GM21723 (cell line): ENCODE data around the gene BRD4.

Experiments
- ATAC-seq: cut with Tn5 transposase; IDR thresholded peaks from one replicate; pipeline ENCODE4 v1.9.1; 2021; ENCODE audit warnings: mild to moderate bottlenecking, moderate library complexity; ENCODE audit not compliant: unreplicated experiment

The BRD4 gene

GRCh38 chr19:15250640-15250993 lies 81.7 kb downstream of the BRD4 start:
- ATAC-seq = no peak

DNA sequence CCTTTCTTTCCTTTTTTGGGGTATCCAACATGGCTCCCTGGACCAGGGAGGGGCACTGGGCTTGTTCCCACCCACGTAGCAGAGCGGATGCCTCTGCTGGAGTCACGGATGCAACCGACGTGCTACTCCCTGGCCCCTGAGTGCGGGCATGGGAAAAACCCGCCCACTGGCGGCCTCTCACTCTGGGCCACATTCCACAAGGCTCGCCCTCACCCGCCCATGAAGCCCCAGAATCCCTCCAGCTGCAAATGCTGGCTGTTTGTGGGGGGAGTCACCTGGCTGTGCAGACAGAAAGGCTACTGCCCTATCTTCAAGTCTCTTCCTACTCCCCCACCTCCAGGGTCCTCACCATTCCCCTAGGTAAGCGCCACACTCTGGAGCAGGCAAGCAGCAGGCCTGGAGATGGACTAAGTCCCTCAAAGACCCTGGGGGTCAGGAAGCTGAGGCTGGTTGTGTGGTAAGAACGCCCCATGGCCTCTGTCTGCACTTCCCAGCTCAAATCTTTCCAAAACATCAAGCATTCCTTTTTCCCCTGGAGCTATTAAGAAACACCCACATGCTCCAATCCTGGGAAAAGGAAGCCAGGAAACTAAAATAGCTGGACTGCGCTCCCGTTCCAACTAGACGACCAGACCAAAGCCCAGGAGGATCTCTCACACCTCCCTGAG lies 82.2 kb downstream of the BRD4 start:
- ATAC-seq = no peak

DNA sequence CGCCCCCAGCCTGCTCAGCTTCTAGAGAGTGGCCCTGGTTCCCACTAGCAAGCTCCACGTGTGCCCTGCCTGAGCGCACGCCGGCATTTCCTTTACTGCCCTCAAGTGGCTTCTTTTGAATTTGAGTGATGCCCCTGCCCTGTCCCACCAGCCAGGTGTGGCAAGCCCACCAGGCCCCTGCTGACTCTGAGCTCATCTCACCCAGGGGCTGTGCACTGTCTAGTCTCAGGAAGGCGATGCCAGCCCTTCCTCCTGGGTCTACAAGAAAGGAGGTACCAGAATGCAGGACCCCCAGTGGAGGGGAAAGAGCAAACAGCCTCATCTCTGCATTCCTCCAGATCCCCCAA lies 82.8 kb downstream of the BRD4 start:
- ATAC-seq = no peak

GRCh38 chr19:15248648-15249527 lies 83.5 kb downstream of the BRD4 start:
- ATAC-seq = no peak

GRCh38 chr19:15248106-15248505 lies 84.2 kb downstream of the BRD4 start:
- no peak for ATAC-seq

GRCh38 chr19:15247107-15248014 lies 85.0 kb downstream of the BRD4 start:
- no peak for ATAC-seq

- no peak for ATAC-seq
Measured at GRCh38 chr19:15246198-15246481, 86.2 kb downstream of the BRD4 start.

- no peak for ATAC-seq
Measured at GRCh38 chr19:15245370-15246197, 86.8 kb downstream of the BRD4 start.

- ATAC-seq = no peak
Measured at GRCh38 chr19:15244808-15245207, 87.5 kb downstream of the BRD4 start.

DNA sequence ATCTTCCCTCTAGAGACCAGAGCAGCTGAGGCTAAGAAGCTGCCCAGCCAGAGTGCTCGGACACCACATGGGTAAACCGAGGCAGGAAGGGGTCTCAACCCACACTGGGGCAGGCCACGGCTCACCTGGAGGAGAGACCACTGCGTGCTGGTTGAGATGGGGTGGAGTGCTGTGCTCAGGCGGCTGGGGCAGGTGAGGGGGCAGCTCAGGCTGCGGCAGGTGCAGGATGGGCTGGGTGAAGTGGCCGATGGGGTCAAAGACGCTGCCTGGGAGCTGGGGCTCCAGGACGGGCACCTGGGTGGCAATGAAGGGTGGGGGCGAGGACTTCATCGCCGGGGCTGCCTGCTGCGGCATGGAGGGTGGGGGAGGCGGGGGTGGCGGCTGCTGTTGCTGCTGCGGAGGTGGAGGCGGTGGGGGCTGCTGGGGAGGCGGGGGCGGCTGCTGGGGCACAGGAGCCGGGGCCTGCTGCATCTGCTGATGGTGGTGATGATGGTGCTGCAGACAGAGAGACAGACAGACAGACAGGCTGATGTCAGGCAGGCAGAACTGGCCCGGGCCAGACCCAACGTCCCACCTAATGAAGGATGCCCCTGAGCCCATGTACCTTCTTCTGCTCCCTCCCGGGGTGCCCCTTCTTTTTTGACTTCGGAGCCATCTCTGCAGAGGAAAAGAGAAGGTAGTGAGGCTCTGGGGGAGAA lies 88.1 kb downstream of the BRD4 start:
- ATAC-seq = no peak

GRCh38 chr19:15243236-15243957 lies 88.9 kb downstream of the BRD4 start:
- no peak for ATAC-seq

DNA sequence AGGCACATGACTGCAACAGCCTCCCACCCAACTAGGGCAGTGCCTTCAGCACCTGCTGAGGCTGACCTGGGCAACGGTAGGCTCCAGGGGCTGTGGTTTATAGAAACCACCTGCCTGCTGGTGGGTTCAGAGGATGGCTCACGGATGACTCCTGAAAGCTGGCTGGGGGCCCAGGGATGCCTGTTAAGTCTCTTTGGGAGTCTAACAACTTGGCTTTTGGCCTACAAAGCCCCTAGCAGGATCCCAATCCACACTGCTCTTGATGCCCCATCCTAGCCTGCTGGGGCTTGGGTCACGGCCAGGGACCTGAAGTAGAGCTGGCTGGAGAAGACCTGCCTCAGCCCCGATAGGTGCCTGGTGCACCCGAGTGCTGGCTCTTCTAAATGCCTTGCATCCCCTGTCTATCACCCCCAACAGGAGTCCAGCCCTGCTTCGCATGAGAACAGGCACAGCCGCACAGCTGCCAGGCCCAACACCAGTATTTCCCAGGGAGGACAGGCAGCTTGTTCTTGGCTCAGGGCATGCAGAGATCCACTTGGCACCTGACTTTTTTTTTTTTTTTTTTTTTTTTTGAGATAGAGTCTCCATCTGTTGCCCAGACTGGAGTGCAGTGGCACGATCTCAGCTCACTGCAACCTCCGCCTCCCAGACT lies 91.0 kb downstream of the BRD4 start:
- no peak for ATAC-seq

- no peak for ATAC-seq
Measured at GRCh38 chr19:15240515-15240914, 91.8 kb downstream of the BRD4 start.

GRCh38 chr19:15239337-15239949 lies 92.9 kb downstream of the BRD4 start:
- ATAC-seq = no peak

GRCh38 chr19:15238639-15239155 lies 93.6 kb downstream of the BRD4 start:
- no peak for ATAC-seq

GRCh38 chr19:15237759-15238638 lies 94.3 kb downstream of the BRD4 start:
- no peak for ATAC-seq

DNA sequence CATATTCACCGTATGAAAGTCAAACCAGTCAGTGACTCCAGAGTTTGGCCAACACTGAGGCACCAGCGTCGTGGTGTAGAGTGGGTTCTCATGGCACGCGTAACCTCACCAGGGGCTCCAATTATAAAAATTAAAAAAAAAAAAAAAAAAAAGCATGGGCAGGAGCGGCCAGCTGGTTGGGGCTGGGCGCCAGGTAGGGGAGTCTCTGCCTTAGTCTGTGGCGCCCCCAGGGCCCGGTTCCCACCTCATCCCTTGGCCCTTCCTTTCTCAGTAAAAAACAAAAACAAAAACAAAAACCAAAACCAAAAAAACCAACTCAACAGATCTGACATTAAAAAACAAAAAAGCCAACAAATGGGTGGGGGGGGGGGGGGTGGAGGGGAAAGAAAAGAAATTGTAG lies 95.5 kb downstream of the BRD4 start:
- no peak for ATAC-seq
